Retinal pigment epithelial cell (primary cell): ENCODE results near the gene NPIPB6.

Source experiments
- DNase-seq: peaks from one replicate; pipeline ENCODE4 v3.0.0-alpha.2; 2010; ENCODE audit warnings: low read depth
- H3K4me3 ChIP-seq: 2 replicates; pipeline ENCODE4 v1.5.1; 2011; ENCODE audit warnings: mild to moderate bottlenecking, low read length, control low read depth, moderate library complexity
- CTCF ChIP-seq: conservative IDR thresholded peaks from 2 replicates; pipeline ENCODE4 v1.5.1; 2011; ENCODE audit warnings: low read depth, low read length, control low read depth, inconsistent platforms

Gene NPIPB6

GRCh38 chr16:28295276-28295675 is 68.0 kb downstream of the NPIPB6 start:
- no peak for TF ChIP-seq CTCF
- no peak overlapping the region for H3K4me3 ChIP-seq
- no peak for DNase-seq

GRCh38 chr16:28294201-28294600 is 69.1 kb downstream of the NPIPB6 start:
- H3K4me3 ChIP-seq = no peak overlapping the region
- DNase-seq = no peak
- TF ChIP-seq CTCF = no peak

- no peak for DNase-seq
- H3K4me3 ChIP-seq = peak overlapping the region; percentile 69
- TF ChIP-seq CTCF = no peak
Observed at GRCh38 chr16:28293601-28293960, 69.7 kb downstream of the NPIPB6 start.

- TF ChIP-seq CTCF = no peak
- peak overlapping the region; percentile 69 for H3K4me3 ChIP-seq
- DNase-seq = no peak
Observed at GRCh38 chr16:28292731-28293600, 70.3 kb downstream of the NPIPB6 start.
